SW 1271 (cell line): Measurements from ENCODE around the gene HOXC9.
"Not testable (repeated sequence)": the region's sequence is repeated elsewhere in the genome, so short reads cannot be mapped to it uniquely, and the experiment has no call there.

Experiments used
- DNase-seq, 2 experiments: peaks; one replicate each; lab custom pipeline; 2025; lab: John Stamatoyannopoulos, UW

The HOXC9 gene

DNA sequence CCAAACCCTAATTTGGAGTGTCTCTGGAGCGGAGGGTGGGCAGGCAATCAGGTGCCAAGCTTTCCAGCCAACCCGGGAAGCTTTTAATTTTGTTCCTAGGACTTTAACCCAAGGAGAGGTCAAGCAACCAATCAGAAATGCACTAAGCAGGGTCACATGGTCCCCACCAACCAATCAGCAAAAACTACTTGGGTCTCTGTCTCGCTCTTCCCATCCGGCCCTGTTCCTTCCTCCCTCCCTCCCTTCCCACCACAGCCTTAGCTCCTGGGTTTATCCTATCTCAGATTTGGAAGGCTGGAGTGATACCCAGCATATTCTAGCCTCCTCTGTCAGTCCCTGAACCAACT is 40.2 kb downstream of the HOXC9 start:
- no peak for DNase-seq

GRCh38 chr12:54040648-54041047 is 40.7 kb downstream of the HOXC9 start:
- no peak for DNase-seq

- no peak for DNase-seq
These were observed 41.2 kb downstream of the HOXC9 start for GRCh38 chr12:54041097-54041690.

DNA sequence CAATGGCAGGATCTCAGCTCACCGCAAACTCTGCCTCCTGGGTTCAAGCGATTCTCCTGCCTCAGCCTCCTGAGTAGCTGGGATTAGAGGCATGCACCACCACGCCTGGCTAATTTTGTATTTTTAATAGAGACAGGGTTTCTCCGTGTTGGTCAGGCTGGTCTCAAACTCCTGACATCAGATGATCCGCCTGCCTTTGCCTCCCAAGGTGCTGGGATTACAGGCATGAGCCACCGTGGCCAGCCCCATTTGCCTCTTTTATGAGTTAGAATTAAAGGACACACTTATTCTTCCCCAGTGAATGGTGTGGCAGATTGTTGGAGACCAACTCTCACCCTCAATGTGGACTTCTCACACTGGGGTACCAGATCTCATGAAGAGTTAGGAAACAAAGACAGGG is 42.1 kb downstream of the HOXC9 start:
- not testable (repeated sequence) for DNase-seq

DNA sequence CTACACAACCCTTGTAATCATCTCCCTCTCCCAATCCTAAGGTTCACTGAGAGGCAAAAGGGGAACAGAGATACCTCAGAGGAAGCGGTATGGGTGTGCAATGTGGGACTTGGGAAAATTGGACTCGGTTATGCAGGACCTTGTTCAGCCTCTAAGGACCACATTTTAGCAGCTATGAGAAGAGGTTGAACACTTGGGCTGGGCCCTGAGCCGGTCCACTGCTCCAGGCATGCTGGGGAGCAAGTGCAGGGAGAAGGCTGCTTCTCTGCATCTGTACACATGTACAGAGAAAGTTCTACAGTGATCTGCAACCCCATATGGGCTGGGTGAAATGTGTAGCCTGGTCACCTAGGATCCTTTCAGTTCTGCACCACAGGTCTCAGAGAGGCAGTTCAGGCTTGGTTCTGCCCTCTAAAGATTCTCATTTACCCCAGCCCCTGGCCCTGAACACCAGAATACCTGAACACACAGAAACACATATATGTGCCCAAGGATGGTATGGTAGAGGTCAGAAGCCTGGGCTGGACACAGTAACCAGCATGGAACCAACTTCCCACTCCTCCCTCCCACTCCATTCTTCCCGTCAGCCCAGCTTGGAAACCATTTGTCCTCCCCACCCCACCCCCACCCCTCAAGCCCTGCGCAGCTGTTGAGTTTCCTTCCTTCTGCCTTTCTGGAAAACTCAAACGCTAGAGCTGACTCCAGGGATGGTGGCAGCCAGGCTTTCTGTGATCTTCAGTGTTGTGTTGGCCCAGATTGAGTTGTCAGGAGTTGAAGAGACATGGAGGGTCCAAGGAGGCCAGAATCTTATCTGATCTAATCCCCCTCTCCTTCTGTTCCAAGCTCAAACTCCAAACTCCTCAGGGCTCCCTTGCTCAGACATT is 43.3 kb downstream of the HOXC9 start:
- no peak for DNase-seq

DNA sequence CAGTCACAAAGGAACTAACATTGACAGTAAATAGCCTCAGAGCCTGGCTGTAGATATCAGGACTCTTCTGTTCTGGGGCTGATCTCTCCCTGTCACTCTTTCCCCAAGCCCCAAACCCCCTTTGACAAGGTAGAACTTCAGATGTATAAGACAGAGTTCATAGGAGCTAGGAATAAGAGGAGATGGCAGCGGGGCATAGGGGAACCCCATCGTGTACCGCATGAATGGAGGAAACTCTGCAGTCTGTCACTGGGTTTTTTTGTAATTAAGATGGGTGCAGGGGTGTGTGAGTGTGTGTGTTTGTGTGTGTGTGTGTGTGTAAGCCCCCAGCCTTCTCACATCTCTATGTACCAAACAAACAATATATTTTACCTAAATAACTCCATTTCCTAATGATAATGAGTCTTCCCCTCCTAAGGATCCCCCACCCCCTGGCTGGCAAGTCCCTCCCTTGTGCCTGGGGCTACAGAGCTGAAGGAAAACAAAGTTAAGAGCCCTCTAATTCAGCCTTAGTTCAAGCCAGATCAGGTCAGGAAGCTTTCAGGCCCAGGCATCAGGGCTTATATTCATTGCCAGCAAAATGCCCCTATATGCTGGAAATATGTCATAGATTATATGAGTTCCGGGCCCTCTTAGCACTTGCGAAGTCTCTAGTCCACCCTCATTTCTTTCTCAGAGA is 44.6 kb downstream of the HOXC9 start:
- DNase-seq, result no peak

DNA sequence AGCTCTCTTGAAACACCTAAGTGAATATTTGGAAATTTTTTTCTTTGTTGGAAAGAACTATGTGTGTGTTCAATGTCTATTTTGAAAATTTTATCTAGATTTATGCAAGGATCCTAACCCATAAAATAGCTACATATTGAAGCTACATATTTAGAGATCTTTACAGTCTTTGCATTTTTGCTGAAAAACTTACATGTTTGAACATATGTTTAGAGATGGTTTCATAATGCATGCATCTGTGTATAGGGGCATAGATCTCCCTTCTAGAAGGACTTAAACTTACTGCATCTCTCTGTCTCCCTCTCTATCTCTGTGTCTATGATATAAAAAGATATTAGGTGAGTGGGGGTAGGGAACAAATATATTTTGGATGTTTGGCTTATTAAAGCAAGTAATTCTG is 45.4 kb downstream of the HOXC9 start:
- DNase-seq, result no peak

DNA sequence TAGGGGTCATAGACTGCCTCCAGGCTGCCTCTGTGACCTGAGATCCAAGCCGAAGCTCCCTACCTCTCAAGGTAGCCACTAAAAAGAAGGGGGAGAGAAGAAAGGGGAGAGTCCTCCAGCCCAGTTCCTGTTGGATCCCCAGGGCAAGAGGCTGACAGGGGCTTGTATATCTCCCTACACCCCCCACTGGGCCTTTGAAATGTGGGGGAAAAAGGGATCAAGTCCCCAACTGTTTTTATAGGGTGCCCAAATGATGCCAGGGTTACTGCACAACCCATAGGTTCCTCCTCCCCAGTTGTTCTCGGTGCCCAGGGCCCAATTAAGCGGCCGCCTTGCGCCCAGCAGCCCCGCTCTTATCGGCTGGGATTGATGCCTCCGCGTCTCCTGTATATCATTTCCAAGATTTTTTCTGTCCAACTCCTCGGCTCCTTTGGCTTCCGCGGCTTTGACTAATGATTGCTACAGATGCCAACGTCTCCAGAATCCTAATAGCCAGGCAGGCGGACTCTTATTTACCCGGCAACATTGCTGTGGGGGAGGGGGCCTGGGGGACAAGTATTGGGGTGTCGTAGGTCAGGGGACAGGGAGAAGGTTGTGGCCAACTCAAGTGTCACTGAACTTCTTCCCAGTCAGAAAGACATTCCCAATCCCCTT is 46.0 kb downstream of the HOXC9 start:
- no peak for DNase-seq

DNA sequence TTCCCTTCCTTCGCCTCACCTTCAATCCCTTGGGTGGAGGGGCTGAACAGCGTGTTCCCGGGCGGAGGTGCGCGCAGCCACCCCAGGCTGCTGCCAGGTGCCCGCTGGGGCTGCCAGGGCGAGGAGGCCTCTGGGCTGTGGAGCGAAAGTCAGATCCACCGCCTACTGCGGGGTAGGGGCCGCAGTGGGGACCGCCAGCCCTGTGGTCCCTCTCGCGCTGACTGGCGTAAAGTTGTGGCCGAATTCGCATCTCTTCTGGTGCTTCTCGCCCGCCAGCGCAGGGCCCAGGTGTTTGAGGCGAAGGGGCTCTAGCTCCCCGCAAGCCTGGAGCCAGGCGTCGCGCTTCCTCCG is 46.8 kb downstream of the HOXC9 start:
- no peak for DNase-seq

DNA sequence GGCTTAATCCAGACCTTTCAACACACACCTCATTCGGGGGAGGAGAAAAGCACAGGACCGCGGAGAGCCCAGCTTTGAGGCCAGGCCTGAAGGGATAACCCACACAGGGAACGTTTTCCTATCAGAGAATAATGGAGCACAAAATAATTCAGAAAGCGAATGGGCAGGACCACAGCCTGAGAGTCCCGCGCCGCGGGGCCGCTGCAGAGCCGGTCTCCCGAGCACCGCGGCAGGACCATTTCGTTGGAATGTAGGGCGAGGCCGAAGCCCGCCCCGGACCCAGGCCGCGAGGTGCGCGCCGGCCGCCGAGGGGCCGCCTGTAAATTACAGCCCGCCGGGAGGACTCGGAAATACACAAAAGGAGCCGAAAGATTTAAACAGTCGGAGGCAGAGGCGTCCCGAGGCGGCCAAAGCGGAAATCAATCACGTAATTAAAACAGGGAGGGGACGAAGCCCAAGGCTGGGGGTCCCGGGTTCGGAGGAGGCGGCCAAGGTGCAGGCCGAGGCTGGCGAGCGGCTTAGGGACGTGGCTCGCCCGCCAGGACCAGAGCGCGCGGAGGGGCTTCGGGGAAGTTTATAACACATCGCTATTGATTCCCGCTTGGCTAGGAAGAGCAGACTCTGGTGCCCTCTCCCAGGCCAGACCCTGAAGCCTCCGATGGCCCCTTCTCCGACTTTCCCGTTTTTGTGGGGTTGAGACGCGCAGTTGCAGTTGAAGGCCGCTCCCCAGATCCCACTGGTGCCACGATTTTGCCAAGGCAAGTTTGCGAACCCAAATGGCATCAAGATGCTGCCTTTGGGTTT is 47.4 kb downstream of the HOXC9 start:
- DNase-seq, result no peak

GRCh38 chr12:54047964-54048303 is 48.0 kb downstream of the HOXC9 start:
- DNase-seq, result no peak

DNA sequence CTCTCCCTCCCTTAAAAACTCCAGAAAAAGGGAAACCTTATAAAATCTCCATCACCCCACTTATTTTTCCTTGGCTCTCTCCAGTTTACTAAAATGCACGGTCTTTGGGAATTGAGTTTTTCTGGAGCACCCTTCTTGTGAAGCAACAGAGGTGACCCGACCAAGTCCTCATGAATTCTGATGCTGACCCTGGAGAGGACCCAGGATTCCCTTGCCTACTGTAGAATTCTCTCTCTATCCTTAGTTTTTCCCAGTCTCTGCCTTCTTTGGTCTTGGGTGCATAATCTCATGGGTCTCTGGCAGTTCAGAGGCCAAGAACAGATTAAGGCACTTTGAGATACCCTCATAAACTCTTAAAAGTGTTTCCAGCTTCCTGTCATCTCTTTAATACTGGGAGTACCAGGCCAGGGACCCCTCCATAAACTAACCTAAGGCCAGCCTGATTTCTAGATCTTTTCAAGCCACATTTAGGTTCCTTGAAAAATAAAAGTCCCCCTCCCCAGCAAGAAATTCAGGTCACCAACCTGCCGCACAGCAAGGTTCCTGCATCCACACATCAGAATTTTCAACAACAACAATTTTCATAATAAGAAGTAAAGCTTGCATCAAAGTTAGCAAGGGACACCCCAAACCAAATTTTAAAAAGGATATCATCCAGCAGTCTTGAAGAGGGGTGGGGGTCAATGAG is 48.6 kb downstream of the HOXC9 start:
- no peak for DNase-seq

DNA sequence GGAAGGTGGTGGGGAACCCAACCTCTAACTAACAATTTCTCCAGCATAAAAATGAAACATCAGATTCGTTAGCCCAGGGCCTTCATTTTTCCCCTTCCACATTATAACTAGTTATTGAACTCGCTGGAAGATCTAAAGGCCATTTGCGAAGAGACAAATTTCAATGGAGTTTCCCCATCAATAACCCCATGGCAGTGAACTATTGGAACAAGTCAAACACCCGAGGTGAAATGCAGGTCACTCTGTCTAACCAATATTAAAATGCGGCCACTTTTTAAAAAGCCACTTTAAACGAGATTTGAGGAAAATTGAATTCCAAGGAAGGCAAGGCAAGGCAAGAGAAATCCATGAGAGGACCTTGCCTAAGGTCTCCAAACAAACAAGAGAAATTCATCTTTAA is 49.1 kb downstream of the HOXC9 start:
- DNase-seq, result no peak

DNA sequence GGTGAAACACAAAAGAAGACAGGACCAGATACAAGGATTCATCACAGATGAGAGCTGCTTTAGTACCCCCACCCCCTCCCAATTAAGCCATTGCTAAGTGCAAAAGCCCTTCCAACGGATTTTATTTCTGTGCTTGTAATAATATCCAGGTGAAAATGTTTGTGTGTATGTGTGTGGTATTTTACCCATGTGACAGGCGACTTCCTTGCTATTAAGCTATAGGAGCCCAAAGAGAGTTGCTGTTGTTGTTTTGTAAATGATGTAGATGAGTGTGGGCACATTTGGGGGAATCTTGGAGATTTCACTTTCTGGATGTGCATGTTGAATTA is 50.5 kb downstream of the HOXC9 start:
- no peak for DNase-seq

- DNase-seq, result no peak
These were observed 51.3 kb downstream of the HOXC9 start for GRCh38 chr12:54051026-54051842.

DNA sequence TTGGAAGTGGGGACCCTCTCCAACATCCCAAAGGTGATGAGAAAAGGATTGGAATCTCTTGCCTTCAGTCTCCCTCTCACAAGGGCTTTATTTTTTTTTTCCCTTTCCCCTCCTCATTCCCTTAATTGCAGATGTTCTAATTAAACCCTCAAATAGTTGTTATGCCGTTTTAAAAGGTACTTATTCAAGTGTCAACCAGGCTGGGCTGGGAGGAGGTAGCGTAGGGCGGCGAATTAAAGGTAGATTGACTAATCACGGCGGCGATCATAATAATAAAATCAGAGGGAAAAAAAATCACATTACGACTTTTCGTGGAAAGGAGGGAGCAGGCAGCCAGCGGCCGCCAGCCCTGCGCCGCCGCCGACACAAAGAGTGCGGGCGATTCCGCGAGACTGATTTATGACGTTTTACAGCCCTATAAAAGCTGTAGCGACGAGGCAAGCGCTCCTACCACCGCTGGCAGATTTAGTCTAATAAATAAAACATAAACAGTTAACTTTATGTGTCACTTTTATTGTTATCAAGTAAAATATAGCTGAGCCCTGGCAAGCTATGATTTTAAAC is 52.0 kb downstream of the HOXC9 start:
- DNase-seq, result no peak

- DNase-seq, result no peak
These were observed 52.6 kb downstream of the HOXC9 start for GRCh38 chr12:54052438-54053002.
